Measurements from ENCODE around the gene TSSK6. TPM values are rescaled to one million over a fixed set of nuclear protein-coding genes. Genes with fewer than 3 reads are reported as not detected.
A peak's percentile ranks its signal among the peaks of the same experiment; 100 is the strongest.

Gene TSSK6
- total RNA-seq, 1 donor from 2014 or later = 1.8 TPM

DNA sequence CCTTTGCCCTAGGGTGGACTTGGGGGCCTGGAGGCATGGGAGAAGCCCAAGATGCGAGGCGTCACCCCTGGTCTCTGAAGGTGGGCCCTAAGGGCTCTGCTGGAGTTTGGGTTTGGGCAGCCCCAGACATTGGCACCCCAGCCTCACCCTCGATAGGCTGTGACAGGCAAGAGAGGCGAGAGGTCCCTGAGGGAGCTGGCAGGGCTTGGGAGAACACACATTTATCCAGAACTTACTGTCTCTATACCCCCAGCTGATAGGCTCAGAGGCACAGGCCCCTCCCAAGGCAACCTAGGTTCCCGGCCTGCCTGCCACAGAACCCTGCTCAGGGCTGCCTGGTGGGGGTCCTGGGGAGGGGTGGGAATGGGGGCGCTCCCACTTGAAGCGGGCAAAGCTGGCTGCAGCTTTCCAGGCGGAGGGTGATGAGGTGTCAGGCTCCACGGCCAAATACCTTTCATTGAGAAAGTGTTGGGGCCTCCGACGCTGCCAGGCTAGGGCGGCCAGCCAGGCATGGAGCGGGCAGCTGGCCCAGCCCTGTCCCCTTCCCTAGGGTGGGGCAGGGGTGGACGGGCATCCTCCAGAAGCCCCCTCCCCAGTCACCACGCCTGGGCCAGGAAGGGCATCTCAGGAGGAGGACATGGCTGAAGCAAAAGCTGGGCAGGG is 32.5 kb upstream of the TSSK6 start:
- Mint-ChIP-seq H3K9me3 (ENCODE audit: low read depth) (no peaks in the 10 kb centered on the region), H3K36me3 (ENCODE audit: low read depth) (no peaks in the 10 kb centered on the region), H3K27ac (ENCODE audit: unreplicated experiment) (no peak overlapping the region), H3K27me3 (ENCODE audit: low read depth) (peaks cover 2% of the 10 kb centered on the region), H3K4me1 (ENCODE audit: low read depth) (peaks cover 38% of the 10 kb centered on the region), H3K4me3 (ENCODE audit: unreplicated experiment) (no peak overlapping the region)
- TF ChIP-seq, protein P1, sequence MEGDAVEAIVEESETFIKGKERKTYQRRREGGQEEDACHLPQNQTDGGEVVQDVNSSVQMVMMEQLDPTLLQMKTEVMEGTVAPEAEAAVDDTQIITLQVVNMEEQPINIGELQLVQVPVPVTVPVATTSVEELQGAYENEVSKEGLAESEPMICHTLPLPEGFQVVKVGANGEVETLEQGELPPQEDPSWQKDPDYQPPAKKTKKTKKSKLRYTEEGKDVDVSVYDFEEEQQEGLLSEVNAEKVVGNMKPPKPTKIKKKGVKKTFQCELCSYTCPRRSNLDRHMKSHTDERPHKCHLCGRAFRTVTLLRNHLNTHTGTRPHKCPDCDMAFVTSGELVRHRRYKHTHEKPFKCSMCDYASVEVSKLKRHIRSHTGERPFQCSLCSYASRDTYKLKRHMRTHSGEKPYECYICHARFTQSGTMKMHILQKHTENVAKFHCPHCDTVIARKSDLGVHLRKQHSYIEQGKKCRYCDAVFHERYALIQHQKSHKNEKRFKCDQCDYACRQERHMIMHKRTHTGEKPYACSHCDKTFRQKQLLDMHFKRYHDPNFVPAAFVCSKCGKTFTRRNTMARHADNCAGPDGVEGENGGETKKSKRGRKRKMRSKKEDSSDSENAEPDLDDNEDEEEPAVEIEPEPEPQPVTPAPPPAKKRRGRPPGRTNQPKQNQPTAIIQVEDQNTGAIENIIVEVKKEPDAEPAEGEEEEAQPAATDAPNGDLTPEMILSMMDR (IDR thresholded peaks at IDR 0.05) = no peak
- no peak for DNase-seq (ENCODE audit: low spot score)

DNA sequence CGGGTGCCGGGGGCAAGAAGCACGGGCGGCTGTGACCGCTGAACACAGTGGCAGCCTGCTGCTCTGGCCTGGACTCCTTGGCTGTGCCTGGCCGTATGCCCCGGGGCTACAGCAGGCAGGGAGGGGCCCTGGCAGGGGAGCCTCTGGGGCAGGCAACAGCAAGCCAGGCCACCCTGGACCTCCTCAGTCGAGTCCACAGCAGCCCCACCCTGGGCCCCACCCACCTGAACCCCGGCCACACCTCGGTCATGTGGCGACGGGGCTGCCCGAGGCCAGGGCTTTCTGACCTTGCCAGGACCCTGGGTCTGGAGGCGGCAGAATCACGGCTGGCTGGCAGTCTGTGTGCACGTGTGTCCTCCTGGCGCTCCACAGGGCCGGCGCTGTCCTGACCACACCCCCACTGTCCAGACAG is 31.4 kb upstream of the TSSK6 start:
- no peaks in the 10 kb centered on the region for H3K36me3 Mint-ChIP-seq (ENCODE audit: low read depth)
- H3K4me1 Mint-ChIP-seq (ENCODE audit: low read depth) = peaks cover 30% of the 10 kb centered on the region
- TF ChIP-seq, protein P1 (IDR thresholded peaks at IDR 0.05) = no peak
- H3K9me3 Mint-ChIP-seq (ENCODE audit: low read depth) = no peaks in the 10 kb centered on the region
- H3K4me3 Mint-ChIP-seq (ENCODE audit: unreplicated experiment) = no peak overlapping the region
- no peak overlapping the region for H3K27ac Mint-ChIP-seq (ENCODE audit: unreplicated experiment)
- DNase-seq (ENCODE audit: low spot score) = peak; percentile 86
- H3K27me3 Mint-ChIP-seq (ENCODE audit: low read depth) = peaks cover 2% of the 10 kb centered on the region

DNA sequence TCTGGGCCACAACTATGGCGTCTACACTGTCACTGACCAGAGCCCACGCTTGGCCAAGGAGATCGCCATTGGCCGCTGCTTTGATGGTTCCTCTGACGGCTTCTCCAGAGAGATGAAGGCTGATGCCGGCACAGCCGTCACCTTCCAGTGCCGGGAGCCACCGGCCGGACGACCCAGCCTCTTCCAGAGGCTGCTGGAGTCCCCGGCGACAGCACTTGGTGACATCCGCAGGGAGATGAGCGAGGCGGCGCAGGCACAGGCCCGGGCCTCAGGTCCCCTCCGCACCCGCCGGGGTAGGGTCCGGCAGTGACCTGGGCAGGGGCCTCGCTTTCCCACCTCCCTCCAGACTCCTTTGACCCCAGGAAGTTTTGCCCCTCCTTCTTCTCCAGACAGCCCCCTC is 30.4 kb upstream of the TSSK6 start:
- peaks cover 2% of the 10 kb centered on the region for H3K27me3 Mint-ChIP-seq (ENCODE audit: low read depth)
- H3K4me1 Mint-ChIP-seq (ENCODE audit: low read depth) = peaks cover 19% of the 10 kb centered on the region
- no peak overlapping the region for H3K4me3 Mint-ChIP-seq (ENCODE audit: unreplicated experiment)
- no peak overlapping the region for H3K27ac Mint-ChIP-seq (ENCODE audit: unreplicated experiment)
- TF ChIP-seq, protein P1 (IDR thresholded peaks at IDR 0.05) = no peak
- DNase-seq (ENCODE audit: low spot score) = peak; percentile 73
- no peaks in the 10 kb centered on the region for H3K9me3 Mint-ChIP-seq (ENCODE audit: low read depth)
- H3K36me3 Mint-ChIP-seq (ENCODE audit: low read depth) = no peaks in the 10 kb centered on the region

DNA sequence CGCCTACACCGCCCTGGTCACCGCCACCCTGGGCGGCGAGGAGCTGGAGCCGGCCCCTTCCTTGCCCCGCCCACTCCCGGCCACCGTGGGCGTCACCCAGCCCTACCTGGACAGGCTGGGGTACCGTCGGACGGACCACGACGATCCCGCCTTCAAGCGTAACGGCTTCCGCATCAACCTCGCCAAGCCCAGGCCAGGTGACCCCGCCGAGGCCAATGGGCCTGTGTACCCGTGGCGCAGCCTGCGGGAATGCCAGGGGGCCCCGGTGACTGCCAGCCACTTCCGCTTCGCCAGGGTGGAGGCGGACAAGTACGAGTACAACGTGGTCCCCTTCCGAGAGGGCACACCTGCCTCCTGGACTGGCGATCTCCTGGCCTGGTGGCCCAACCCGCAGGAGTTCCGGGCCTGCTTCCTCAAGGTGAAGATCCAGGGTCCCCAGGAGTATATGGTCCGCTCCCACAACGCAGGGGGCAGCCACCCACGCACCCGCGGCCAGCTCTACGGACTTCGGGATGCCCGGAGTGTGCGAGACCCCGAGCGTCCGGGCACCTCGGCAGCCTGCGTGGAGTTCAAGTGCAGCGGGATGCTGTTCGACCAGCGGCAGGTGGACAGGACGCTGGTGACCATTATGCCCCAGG is 29.7 kb upstream of the TSSK6 start:
- peak; percentile 92 for DNase-seq (ENCODE audit: low spot score)

DNA sequence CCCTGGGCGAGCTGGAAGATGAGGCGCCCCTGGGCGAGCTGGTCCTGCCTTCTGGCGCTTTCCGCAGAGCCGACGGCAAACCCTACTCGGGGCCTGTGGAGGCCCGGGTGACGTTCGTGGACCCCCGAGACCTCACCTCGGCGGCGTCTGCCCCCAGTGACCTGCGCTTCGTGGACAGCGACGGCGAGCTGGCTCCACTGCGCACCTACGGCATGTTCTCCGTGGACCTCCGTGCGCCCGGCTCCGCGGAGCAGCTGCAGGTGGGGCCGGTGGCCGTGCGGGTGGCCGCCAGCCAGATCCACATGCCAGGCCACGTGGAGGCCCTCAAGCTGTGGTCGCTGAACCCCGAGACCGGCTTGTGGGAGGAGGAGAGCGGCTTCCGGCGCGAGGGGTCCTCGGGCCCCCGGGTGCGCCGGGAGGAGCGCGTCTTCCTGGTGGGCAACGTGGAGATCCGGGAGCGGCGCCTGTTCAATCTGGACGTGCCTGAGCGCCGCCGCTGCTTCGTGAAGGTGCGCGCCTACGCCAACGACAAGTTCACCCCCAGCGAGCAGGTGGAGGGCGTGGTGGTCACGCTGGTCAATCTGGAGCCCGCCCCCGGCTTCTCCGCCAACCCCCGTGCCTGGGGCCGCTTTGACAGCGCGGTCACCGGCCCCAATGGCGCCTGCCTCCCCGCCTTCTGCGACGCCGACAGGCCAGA is 29.1 kb upstream of the TSSK6 start:
- Mint-ChIP-seq H3K9me3 (ENCODE audit: low read depth) (no peaks in the 10 kb centered on the region), H3K4me3 (ENCODE audit: unreplicated experiment) (no peak overlapping the region), H3K36me3 (ENCODE audit: low read depth) (no peaks in the 10 kb centered on the region), H3K27ac (ENCODE audit: unreplicated experiment) (no peak overlapping the region), H3K27me3 (ENCODE audit: low read depth) (peaks cover 2% of the 10 kb centered on the region), H3K4me1 (ENCODE audit: low read depth) (peaks cover 8% of the 10 kb centered on the region)
- TF ChIP-seq, protein P1 (IDR thresholded peaks at IDR 0.05) = no peak
- DNase-seq (ENCODE audit: low spot score) = peak; percentile 94

More for the DNA sequence above, 29.7 kb upstream of the TSSK6 start:
- Mint-ChIP-seq H3K4me1 (ENCODE audit: low read depth) (peaks cover 13% of the 10 kb centered on the region), H3K9me3 (ENCODE audit: low read depth) (no peaks in the 10 kb centered on the region), H3K4me3 (ENCODE audit: unreplicated experiment) (no peak overlapping the region), H3K27ac (ENCODE audit: unreplicated experiment) (no peak overlapping the region), H3K27me3 (ENCODE audit: low read depth) (peaks cover 2% of the 10 kb centered on the region), H3K36me3 (ENCODE audit: low read depth) (no peaks in the 10 kb centered on the region)
- TF ChIP-seq, protein P1 (IDR thresholded peaks at IDR 0.05) = no peak
